Jurkat, Clone E6-1 (cell line): ENCODE measurements around the gene PAOX.
"Not testable (repeated sequence)": the region's sequence is repeated elsewhere in the genome, so short reads cannot be mapped to it uniquely, and the experiment has no call there.

Source experiments
- DNase-seq: peaks from one replicate; pipeline ENCODE4 v3.0.0-alpha.2; 2011; ENCODE audit warnings: low read depth, low spot score
- H3K4me3 ChIP-seq: 2 replicates; pipeline ENCODE4 v1.5.1; 2011; ENCODE audit warnings: mild to moderate bottlenecking, low read length, control low read depth, moderate library complexity

Gene PAOX

DNA sequence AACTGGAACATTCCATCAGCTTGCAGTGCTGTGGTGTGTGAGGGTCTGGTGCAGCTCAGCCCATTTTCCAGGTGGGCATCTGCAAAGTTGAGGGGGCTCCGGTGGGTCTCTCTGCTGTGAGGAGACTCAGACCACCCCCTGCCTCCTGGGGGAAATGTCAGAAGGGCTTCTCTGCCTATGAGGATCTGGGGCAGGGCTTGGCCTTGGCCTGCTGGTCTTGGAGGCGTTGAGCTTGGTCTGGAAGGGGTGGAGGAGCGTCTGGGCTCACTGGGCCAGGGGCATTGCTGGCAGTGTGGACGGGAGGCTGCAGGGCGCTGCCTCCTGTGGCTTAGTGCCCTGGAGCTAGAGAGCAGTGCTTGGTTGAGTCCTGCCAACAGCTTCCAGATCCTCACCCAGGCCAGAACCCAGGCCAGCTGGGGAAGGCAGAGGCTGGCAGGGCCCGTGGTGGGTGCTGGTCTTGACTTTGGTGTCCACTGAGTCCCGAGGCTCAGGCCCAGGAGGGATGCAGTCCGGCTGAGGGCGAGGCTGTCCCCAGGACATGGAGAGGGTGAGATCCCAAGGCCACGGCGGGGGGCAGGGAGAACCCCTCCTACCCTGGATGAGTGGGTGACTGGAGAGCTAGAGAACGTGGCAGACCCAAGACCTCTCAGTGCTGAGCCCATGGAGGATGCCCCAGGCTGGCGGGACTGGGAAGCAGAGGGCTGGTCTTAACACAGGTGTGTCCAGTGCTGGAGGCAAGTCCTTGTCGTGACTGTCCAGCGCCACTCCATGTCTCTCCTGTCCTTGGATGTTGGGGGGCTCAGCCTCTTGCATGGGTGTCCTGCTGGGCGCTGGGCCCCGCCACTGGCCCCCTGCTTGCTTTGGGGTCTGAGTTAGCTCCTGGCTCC, 42.5 kb downstream of the PAOX start:
- no peak for DNase-seq
- no peak overlapping the region for H3K4me3 ChIP-seq

DNA sequence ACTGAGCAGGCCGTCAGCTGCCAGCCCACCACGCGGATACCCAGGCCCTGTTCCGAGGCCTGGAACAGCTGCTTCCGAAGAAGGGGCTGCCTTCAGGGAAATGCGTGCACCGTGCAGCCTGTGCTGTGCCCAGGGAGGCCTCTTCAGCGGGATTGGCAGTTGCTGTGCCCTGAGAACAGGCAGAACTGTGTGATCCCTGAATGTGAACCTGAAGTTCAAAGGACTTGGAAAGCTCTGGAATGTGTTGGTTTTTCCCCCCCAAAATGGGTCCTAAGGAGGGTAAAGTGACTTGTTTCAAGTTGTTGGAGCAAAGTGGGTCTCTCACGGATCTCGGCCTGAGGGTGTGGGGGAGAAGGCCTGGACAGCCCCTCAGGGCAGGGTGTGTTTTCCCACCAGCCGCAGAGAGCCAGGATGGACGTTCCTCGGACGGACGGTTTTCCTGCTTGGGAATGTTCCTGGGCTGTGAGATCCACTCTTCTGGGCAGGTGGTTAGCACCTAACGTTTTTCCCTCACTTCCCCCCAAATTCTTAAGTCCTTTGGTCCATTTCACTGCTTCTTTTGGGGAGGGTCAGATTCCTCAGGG, 43.3 kb downstream of the PAOX start:
- no peak for DNase-seq
- no peak overlapping the region for H3K4me3 ChIP-seq

DNA sequence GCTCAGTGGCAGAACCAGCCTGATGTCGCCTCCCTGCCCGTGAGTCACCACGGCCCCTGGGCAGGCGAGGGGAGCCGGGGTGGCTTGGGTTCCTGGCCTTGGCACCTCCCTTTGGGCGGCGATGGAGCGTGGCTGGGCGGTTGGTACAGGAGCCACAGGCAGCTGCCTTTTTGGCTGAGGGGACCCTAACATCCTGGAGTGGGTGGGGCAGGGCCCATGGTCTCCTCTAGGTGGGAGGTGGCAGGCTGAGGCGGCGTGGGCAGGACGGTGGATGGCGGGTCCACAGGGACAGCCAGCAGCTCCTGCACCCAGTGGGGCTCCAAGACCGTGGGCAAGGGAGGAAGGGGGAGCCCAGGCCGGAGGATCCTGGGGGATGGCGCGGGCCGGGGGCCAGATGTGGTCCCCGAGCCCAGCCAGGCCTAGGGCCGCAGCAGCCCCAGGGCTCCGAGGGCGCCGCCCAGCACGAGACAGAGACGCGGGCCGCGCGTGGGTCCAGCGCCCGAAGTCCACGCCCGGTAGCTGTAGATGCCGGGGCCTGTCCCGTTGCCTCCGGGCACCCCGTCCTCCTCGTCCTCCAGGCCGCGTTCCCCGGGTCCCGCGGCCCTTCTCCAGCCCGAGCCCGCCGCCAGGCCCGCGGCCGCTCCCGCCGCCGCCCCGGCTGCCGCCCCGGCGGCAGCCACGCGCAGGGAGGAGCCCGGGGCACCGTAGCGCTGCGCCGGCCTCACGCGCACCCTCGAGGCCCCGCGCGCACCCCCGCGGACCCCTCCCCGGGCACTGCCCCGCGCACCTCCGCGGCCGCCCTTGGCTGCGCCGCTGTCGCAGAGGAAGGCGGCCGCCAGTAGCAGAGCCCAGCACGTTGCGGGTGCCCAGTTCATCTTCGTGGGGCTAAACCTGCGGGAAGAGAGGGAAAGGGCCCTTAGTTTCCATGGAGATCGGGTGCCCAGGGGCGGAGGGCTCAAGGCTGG, 44.0 kb downstream of the PAOX start:
- no peak for DNase-seq
- no peak overlapping the region for H3K4me3 ChIP-seq

DNA sequence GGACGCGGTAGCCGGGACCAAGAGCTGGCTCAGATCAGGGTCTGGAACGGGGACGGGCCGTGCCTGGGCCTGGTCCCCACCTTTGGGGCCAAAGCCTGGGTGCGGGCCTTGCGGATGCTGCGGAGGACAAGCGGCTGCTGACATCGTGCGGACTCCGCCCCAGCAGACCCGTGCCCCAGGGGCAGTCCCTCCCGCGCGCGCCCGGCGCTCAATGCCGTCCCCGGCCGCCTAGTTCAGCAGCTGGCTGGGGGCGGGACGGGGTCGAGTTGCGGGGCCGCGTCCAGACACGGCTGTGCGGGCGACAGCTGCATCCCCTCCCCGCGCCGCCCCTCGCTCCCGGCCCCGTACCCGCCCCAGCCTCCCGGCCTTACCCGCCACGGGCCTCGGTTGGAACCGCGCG, 45.0 kb downstream of the PAOX start:
- not testable (repeated sequence) for DNase-seq, H3K4me3 ChIP-seq

DNA sequence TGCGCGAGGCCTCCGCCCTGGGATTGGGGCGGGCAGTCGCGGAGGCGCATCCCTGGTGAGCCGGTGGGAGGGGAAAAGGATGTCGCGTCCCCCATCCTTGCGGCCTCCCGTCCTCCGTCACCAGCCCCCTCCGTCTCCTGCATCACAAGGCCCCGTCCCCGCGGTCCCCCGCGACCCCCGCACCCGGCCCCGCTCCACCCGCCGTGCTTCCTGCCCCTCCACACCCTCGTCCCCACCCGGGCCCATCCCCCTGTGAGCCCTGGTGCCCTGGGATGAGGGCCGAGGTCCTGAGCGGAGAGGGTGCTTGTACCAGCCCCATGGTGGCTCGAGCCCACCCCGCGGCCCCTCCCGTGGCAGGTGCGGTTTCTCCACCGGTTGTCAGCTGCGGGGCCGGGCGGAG, 45.5 kb downstream of the PAOX start, which contains the start of gene SPRN:
SPRN (minus strand) TSS at position 25 of the 400 bp plus-strand sequence. CDS start 944 bp downstream, outside the sequence.
- not testable (repeated sequence) for H3K4me3 ChIP-seq, DNase-seq

DNA sequence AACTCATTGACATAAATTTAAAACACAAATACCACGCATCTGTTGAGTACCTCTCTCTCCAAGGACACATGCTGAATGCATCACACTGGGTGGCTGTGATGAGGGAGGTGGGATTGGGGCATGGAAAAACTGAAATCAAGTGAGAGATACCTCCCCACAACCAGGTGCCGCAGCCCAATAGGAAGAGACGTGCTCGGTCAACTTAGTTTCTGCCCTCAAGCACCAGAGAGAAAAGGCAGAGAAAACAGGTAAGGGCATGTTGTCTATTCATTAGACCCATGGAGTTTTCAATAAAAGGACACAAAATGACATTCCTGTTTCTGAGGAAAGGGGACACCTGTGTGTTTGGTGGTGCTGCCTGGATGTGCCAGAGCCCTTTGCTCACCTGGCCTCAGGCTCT, 50.5 kb downstream of the PAOX start:
- H3K4me3 ChIP-seq, DNase-seq: not testable (repeated sequence)

DNA sequence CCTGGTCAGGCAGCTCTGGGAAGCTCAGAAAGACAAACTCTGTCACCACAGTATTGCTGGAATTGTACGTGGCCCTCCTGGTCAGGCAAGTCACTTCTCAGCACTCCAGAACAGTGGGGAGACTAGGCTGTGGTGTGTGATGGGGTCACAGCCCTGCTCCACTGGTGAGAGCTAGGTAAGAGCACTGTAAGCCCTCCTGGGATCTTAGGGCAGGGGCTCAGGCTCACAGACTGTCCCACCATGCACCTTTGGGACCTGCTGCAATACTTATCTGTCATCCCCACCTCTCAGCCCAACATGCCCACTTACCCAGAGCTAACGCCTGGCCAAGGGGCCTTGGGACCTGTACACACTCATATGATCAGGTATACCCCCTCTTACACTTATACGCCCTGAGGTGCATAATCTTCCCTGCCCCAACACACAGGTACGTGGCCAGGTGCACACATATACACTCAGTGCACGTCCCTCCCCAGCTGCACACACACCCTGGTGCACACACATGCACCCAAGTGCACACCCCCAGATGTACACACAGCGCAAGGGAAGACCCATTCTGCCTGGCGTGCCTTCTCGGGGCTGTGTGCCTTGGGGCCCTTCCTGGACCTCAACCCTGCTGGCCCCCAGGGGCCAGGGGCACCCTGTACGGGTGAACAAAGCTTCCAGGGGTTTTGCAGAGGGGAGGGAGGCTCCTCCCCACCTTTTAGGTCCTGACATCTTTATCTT, 53.0 kb downstream of the PAOX start:
- not testable (repeated sequence) for DNase-seq, H3K4me3 ChIP-seq

DNA sequence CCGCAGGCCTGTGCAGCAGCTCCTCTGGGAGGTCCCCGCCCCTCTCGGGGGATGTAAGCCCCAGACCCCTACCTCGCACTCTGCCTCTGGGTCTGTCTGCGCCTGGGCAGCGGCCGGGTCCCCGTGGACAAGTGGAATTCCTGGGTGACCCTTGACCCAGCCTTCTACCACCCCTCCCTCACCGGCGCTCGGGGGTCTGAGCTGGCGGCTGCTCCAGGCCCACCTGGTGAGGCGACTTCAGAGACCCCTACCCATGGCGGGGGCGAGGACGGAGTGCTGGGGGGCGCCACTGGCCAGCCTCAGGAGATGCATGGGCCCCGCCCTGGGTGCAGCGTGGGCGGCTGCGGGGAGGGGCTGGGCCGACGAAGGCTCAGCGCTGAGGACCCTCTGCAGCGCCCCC, 53.7 kb downstream of the PAOX start:
- not testable (repeated sequence) for DNase-seq, H3K4me3 ChIP-seq

DNA sequence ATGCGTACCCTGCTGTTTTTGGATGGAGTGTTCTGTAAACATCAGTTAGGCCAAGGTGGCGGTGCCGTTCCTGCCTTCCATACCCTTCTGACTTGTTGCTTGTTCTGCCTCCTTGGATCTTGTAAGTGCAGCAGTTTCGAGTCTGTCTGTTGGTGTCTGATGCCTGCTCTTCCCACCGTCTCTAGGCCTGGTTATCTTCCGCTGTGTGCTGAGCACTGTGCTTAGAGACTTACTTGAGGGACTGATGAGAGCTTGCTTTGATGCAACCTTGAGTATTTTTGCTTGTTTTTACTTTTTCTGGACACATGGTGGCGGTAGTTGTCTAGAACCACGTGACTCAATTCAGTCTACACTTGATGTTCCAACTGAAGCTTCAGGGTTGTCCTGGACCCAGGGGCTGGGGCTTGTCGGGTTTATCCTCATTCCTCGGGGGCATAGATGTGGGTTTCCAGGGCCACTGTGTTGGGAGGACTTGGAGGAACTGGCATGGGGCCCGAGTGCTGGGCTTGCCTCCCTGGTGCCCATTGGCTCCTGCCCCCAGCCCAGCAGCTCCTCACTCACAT, 59.7 kb downstream of the PAOX start:
- DNase-seq, result peak; percentile 76
- H3K4me3 ChIP-seq, result no peak overlapping the region

DNA sequence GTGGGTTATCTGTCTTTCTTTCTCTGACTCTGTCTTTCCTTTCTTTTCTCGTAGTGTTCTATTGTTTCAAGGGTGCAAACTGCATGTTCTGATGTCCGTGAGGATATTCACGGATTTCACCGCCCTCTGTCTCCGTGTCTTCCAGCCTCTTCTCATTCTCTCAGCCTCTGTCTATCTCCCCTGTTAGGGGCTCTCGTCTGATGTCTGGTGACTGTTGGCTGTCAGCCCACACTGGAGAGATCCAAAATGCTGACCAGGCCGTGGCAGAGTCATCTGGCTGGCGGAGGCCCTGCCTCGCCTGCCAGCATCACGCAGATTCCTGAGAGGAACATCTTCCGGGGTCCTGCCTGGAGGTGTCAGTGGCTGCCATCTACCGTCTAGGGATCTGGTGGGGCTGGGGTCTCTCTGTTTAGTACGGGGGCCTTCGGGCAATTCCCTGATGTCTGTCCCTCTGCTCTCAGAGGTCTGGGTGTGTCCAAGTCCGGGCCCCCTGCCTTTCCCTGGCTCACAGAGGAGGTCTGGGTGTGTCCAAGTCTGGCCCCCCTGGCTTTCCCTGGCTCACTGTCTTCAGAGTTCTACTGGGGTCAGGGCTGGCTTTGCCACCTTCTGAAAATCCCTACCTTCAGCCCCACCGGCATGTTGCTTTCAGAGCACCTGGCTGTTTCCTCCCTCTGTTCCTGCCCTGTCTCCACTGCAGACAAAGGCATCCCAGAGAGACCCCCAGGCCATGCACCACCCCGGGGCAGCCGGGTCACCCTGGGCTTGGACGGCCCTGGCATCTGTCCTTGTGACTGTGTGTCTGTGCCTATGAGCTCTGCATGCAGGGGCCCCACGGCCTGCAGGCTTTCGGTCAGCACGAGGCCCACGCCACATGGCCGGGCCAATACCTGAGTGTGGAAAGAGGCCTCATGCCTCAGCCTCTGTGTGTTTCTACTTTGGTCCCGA, 60.7 kb downstream of the PAOX start:
- H3K4me3 ChIP-seq, result no peak overlapping the region
- no peak for DNase-seq

DNA sequence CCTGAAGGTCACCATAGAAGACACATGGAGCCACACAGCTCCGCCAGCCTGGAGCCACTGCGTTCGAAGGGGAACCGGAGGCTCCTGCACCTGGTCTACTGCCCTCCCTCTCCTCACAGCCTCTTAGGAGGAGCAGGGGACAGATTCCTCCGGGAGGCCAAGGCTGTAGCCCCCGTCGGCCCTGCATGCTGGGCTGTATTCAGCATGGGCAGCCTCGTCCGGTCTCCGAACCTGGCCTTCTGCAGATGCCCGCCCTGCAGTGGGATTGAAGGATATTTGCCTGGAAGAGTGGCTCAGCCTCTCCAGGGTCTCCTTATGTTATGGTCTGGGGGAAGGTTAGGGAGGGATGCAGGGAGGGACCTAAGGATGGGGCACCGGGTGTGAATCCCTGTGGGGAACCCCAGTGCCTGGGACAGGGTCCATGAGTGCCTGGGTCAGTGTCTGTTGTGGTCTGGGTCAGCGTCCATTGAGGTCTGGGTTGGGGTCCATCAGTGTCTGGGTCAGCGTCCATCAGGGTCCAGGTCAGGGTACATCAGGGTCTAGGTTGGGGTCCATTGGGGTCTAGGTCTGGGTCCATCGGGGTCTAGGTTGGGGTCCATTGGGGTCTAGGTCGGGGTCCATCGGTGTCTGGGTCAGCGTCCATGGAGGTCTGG, 61.7 kb downstream of the PAOX start:
- H3K4me3 ChIP-seq, result no peak overlapping the region
- DNase-seq, result no peak
